Measurements from ENCODE around the gene RABGGTA. TPM values are rescaled to one million over a fixed set of nuclear protein-coding genes. Genes with fewer than 3 reads are reported as not detected.

RABGGTA gene
- total RNA-seq, 1 donor from 2014 or later, result 25.9 TPM

GRCh38 chr14:24315243-24315806 lies 43.9 kb upstream of the RABGGTA start:
- no peaks in the 10 kb centered on the region for H3K36me3 Mint-ChIP-seq (ENCODE audit: insufficient read depth)
- no peak overlapping the region for H3K27ac Mint-ChIP-seq
- H3K27me3 Mint-ChIP-seq, result peaks cover 44% of the 10 kb centered on the region
- H3K4me1 Mint-ChIP-seq (ENCODE audit: low read depth), result no peaks in the 10 kb centered on the region
- DNase-seq (ENCODE audit: low spot score, unreplicated experiment), result no peak
- no peaks in the 10 kb centered on the region for H3K9me3 Mint-ChIP-seq (ENCODE audit: low read depth)
- no peak for TF ChIP-seq CTCF (IDR thresholded peaks at IDR 0.05; ENCODE audit: unreplicated experiment)
- H3K4me3 Mint-ChIP-seq (ENCODE audit: low read depth), result no peak overlapping the region

GRCh38 chr14:24314377-24315193 lies 43.2 kb upstream of the RABGGTA start:
- H3K27me3 Mint-ChIP-seq, result peaks cover 36% of the 10 kb centered on the region
- H3K4me3 Mint-ChIP-seq (ENCODE audit: low read depth), result no peak overlapping the region
- H3K9me3 Mint-ChIP-seq (ENCODE audit: low read depth), result no peaks in the 10 kb centered on the region
- DNase-seq (ENCODE audit: low spot score, unreplicated experiment), result no peak
- no peaks in the 10 kb centered on the region for H3K4me1 Mint-ChIP-seq (ENCODE audit: low read depth)
- H3K27ac Mint-ChIP-seq, result no peak overlapping the region
- no peaks in the 10 kb centered on the region for H3K36me3 Mint-ChIP-seq (ENCODE audit: insufficient read depth)
- no peak for TF ChIP-seq CTCF (IDR thresholded peaks at IDR 0.05; ENCODE audit: unreplicated experiment)

GRCh38 chr14:24313913-24314312 lies 42.5 kb upstream of the RABGGTA start:
- Mint-ChIP-seq H3K27ac (no peak overlapping the region), H3K36me3 (ENCODE audit: insufficient read depth) (no peaks in the 10 kb centered on the region), H3K27me3 (peaks cover 29% of the 10 kb centered on the region), H3K9me3 (ENCODE audit: low read depth) (no peaks in the 10 kb centered on the region), H3K4me3 (ENCODE audit: low read depth) (no peak overlapping the region), H3K4me1 (ENCODE audit: low read depth) (no peaks in the 10 kb centered on the region)
- DNase-seq (ENCODE audit: low spot score, unreplicated experiment), result no peak
- no peak for TF ChIP-seq CTCF (IDR thresholded peaks at IDR 0.05; ENCODE audit: unreplicated experiment)

- DNase-seq (ENCODE audit: low spot score, unreplicated experiment), result no peak
- H3K27me3 Mint-ChIP-seq, result peaks cover 20% of the 10 kb centered on the region
- H3K4me3 Mint-ChIP-seq (ENCODE audit: low read depth), result no peak overlapping the region
- H3K27ac Mint-ChIP-seq, result no peak overlapping the region
- TF ChIP-seq CTCF (IDR thresholded peaks at IDR 0.05; ENCODE audit: unreplicated experiment), result no peak
- no peaks in the 10 kb centered on the region for H3K36me3 Mint-ChIP-seq (ENCODE audit: insufficient read depth)
- H3K4me1 Mint-ChIP-seq (ENCODE audit: low read depth), result peaks cover 4% of the 10 kb centered on the region
- H3K9me3 Mint-ChIP-seq (ENCODE audit: low read depth), result no peaks in the 10 kb centered on the region
These were observed 41.5 kb upstream of the RABGGTA start for GRCh38 chr14:24312736-24313507.

GRCh38 chr14:24311837-24312615 lies 40.6 kb upstream of the RABGGTA start:
- Mint-ChIP-seq H3K27ac (no peak overlapping the region), H3K36me3 (ENCODE audit: insufficient read depth) (no peaks in the 10 kb centered on the region), H3K27me3 (peaks cover 11% of the 10 kb centered on the region), H3K9me3 (ENCODE audit: low read depth) (no peaks in the 10 kb centered on the region), H3K4me1 (ENCODE audit: low read depth) (peaks cover 13% of the 10 kb centered on the region), H3K4me3 (ENCODE audit: low read depth) (no peak overlapping the region)
- no peak for TF ChIP-seq CTCF (IDR thresholded peaks at IDR 0.05; ENCODE audit: unreplicated experiment)
- DNase-seq (ENCODE audit: low spot score, unreplicated experiment), result no peak

Measured in progenitor cell of endocrine pancreas (in vitro differentiated cells).